GM19238 (cell line): ENCODE results near the gene KAZN.

Experiments used
- DNase-seq: peaks from one replicate; pipeline ENCODE4 v3.0.0; 2011; ENCODE audit warnings: low spot score; ENCODE audit not compliant: insufficient read length

Gene KAZN

DNA sequence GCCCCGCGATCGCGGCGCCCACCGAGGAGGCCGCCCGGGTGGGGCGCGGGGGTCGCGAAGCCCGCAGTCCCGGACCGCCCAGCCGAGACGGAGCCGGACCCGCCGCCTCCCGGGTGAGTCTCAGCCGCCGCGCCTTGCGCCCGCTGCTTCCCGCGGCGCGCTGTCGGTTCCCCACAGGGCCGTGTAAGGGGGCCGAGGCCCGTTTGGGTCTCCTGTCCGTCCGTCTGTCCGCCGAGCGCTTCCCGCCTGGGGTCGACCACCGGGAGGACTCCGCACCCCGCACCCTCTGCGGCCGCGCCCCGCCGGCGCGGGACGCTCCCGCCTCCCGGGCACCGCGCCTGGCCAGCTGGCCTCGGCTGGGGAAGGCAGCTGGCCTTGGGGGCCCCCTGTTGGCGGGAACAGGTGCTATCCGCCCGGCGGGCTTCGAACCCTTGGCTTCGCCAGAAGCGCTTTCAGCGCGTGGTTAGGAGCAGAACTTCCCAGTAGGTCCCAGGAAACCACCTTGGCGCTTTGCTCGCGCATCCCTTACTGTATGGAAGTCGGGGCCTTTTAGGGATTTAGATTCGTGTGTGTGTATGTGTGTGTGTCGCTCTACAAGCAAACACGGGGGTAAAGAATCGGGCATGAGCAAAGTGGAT lies 555.5 kb downstream of the KAZN start:
- DNase-seq = no peak

DNA sequence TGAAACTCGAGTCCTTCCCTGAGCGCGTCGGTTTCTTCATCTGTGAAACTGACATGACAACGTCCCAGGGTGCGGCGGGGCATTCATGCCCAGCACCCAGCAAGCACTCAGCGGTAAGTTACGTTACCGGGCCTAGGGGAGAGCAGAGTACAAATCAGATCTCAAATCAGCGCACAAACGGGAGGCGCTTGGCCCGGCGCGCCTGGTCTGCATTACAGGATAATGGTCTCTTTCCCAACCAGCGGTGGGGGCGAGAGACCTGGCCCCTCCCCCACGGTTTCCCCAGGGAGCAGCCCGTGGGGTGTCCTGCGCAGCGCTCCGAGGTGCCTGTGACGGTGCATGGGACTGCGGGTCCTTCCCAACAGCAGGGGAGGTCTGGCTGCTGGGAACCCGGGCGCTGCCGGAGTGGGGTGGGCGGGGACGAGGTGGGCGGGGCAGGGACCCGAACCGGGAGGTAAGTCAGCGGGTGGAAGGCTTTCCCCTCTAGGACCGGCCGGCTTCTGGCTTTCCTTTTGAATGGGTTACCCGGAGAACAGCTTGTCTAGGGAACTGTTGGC lies 556.1 kb downstream of the KAZN start:
- DNase-seq = no peak

DNA sequence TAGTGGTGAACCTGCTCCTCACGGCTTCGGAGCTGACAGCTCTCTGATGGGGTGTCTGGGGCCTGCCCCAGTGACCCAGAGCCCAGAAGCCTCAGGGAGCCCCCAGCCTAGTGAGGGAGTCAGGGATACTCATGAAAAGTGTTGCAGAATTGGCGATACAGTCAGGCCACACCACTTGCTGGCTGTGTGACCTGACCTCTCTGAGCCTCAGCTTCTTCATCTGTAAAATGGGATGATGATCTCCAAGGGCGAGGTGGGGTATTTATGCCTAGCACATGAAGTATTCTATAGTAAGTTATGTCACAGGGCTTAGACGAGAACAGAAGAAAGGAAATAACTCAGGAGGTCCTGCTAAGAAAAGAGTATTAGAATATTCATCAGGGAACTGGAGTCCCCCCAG lies 556.7 kb downstream of the KAZN start:
- DNase-seq = no peak

DNA sequence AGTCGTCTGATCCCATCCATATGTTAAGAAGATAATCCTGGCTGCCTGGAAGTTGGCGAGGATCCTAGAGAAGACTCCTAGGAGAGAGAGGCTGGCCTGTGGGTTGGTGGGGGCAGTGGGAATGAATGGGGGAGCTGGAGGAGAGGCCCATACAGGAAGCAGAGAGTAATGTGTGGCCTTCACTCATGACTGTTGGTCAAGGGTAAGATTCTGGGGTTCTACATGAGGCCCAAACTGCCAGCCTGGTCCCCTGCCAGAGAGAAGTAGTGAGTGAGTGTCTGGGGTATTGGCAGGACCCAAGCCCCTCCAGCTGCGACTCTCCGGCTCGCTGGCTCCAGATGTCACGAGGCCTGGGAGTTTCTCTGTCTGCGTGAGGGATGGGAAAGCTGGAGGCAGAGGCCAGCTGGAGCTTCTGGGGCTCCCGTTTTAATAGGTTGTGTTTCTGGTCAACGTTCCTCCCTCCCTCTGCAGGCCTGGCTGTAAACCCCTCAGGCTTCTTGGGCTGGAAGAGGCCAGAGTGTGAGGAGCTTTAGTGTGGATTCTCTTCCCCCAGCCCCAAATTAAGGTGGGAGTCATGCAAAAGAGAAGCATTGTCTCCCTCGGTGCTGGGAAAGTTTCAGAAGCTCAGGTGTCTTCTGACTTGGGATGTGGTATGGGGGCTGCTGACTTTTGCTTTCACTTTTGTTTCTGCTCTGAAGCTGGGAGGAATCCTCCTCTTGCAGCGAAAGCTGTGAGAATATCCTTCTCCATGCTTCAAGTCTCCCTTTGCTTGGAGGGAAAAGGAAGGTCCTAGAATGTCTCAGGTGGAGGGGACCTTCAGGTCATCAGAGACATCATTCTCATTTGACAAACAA lies 557.6 kb downstream of the KAZN start:
- DNase-seq = no peak

DNA sequence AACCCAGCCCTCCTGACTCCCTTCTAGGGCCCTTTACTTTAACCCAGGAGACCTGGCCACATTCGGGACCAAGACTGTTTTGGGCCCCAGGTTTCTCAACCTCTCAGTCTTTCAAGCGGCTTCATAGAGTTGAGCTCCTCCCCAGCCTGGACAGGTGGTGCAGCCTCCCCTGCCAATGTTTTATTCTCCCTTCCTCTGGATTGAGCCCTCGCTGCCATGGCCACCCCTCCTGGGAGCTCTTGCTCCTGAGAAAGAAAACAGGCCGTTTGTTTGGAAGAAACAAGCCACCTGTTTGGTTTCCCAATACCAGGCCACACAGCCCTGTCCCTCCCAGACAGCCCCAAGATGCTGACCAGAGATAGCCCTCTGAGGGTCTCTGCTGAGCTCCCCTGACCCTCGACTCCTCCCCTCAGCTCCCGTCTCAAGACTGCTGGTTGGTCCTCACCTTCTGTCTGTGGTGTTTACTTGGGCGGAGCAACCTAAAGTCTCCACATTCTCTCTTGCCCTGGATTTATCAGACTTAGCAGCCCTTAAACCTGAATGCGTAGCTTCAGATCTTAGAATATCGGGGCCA lies 558.4 kb downstream of the KAZN start:
- no peak for DNase-seq

DNA sequence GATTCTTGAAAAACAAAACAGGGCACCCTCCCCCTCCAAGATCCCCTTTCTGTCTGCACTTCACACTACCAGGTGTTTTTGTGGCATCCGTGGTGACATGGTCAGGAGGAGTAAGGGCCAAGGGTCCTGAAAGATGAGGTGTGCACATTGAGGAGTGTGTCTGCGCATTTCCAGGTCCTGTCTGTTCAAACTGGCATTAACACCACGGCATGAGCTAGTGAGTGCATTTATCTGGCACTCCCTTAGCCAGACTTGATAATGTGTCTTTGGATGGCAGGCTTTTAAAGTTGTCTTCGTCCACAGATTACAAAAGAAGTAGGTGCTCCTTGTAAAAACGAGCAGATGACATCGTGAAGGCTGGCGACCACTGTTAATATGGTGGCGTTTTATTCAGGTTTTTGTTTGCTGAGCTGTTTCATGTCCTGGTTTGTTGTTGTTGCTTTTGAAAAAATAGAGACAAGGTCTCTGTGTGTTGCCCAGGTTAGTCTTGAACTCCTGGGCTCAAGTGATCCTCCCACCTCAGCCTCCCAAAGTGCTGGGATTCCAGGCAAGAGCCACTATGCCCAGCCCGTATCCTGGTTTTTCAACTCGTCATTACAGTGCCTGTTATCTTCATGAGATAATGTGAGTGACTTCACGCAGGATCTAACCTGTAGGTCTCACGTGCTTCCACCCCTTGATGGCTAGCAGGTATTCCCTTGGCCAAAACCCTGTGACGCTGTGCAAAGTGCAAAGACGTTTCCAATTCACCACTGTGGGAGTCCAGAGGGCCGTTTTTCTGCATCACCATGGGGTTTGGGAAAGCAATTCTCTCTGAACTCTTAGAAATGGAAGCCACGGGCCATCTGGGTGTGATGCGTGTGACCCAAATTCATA lies 559.3 kb downstream of the KAZN start:
- no peak for DNase-seq

DNA sequence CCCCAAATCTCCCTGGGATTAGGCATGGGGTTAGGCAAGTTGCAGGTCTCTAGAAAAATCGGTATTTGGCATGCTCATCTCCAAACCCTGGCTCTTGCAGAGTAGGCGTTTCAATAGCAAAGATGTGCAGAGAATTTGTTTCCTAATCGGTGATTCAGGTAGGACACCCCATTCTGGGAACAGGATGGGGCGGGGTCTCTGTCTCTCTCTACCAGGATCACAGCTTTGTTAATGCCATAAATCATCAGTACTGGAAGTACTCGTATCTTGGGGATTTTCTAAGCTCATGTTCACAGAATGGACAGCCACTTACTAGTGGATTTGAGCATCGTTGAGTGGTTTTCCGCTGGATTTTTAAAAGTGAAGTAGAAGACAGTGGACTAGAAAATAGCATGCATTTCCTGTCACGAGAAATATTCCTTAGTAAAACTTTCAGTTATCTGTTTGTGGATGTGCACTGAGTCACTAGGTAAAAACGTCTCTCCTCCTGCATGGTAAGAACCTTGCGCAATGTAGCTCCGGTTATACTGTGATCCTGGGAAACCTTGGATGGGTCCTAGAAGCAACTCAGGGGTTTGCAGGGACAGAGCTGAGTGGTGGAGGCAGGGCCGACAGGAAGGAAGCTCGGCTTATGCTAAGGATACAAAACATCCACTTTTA lies 560.2 kb downstream of the KAZN start:
- DNase-seq = no peak

DNA sequence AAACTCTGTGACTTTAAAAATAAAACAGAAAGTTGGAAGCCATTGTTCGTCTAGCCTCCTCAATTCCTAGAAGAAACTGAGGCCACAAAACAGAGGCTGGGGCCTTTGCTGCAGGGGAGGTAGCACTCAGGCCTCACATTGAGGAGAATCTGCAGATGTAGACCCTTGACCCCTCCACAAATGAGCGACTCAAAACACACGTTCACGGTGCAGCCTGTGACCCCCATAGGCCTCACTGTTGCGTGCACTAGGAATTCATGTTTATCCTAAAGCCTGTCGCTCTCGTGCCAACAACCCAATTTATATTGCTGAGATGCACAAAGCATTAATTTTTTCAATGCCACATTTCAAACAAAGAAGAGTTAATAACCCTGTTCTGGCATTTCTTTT lies 560.7 kb downstream of the KAZN start:
- DNase-seq = no peak

DNA sequence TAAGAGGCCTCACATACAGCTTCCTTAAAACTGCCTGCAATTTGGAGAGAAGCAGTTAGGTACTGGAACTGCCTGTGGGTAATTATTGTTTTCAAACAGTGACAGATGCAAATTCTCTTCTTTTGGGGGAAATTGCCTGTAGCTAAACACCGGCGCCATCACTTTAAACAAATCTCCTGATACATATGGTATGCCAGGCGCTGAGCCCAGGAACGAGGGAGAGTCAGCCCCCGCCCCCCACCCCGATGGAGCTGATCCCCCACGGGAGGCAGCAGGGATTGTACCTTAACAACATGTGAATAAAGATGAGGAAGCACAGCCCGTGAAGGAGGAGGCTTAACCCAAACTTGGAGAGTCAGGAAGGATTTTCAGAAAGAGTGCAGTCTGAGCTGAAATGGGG lies 562.1 kb downstream of the KAZN start:
- DNase-seq = no peak

DNA sequence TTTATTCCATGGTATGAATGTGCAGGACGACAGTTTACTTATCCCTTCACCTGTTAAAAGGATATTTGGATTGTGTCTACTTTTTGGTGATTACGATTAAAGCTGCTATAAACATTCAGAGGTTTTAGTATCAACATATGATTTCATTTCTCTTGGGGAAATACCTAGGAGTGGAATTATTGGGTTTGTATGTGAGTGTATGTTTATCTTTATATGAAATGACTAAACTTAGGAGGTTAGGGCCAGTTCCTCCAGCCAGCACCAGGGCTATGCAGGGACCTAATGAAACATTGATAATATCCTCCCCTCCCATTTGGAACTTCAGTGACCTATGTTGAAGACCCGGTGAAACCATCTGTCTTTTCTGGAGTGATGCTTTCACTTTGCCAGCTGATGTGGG lies 568.9 kb downstream of the KAZN start:
- no peak for DNase-seq
